Endothelial cell (in vitro differentiated cells): ENCODE data around the gene RAB31. TPM values are rescaled to one million over a fixed set of nuclear protein-coding genes. Genes with fewer than 3 reads are reported as not detected.
"Not testable (repeated sequence)": the region's sequence is repeated elsewhere in the genome, so short reads cannot be mapped to it uniquely, and the experiment has no call there.

Experiments used
- DNase-seq: peaks from one replicate; pipeline ENCODE4 v3.0.0; 2021; ENCODE audit warnings: low spot score
- H3K27ac Mint-ChIP-seq: one replicate; pipeline ENCODE4 v1.8.0; 2021; ENCODE audit warnings: mixed read lengths, inconsistent platforms; ENCODE audit not compliant: unreplicated experiment
- H3K27me3 Mint-ChIP-seq: one replicate; pipeline ENCODE4 v1.8.0; 2021; ENCODE audit warnings: mild to moderate bottlenecking, moderate library complexity, mixed read lengths, inconsistent platforms; ENCODE audit not compliant: unreplicated experiment
- H3K36me3 Mint-ChIP-seq: one replicate; pipeline ENCODE4 v1.8.0; 2021; ENCODE audit warnings: mild to moderate bottlenecking, low read depth, mixed read lengths, inconsistent platforms; ENCODE audit not compliant: unreplicated experiment
- H3K4me1 Mint-ChIP-seq: one replicate; pipeline ENCODE4 v1.8.0; 2021; ENCODE audit warnings: mild to moderate bottlenecking, mixed read lengths, inconsistent platforms; ENCODE audit not compliant: unreplicated experiment
- H3K4me3 Mint-ChIP-seq: one replicate; pipeline ENCODE4 v1.8.0; 2021; ENCODE audit warnings: mild to moderate bottlenecking, mixed read lengths, inconsistent platforms; ENCODE audit not compliant: unreplicated experiment
- H3K9me3 Mint-ChIP-seq: one replicate; pipeline ENCODE4 v1.8.0; 2021; ENCODE audit warnings: mixed read lengths, inconsistent platforms; ENCODE audit not compliant: unreplicated experiment
- total RNA-seq: library from RNA; stranded (reverse); fragmentation: NEBNext Ultra II Directional; extraction: Animal tissue kit (Norgen Biotek cat#: 25700); gene quantifications from one replicate; pipeline ENCODE4 v1.2.1, GENCODE V29; 2021; ENCODE audit not compliant: unreplicated experiment
- TF ChIP-seq, protein P1 (sequence below): fragments of 200-600 bp; sonication (generic); IDR thresholded peaks from one replicate; pipeline ENCODE4 v1.5.0; 2021; ENCODE audit warnings: antibody characterized with exemption; ENCODE audit not compliant: unreplicated experiment

The RAB31 gene
- total RNA-seq, 1 donor from 2014 or later: 88.8 TPM

DNA sequence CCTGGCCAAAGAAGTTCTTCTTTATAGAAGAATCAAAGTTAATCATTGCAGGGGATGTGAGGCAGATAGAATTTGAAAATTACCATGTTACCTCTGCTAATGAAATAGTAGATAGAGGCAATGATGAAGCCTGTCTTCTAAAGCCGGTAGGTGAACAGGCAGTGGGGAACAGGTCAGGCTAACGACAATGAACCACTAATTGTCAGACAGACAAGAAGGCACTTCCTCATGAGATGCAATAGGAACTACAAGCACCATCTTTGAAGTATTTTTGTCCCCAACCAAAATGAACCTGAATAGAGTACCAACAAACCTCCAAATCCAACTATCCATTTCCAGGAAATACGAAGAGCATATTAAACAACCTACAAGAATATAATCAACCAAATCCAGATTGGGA is 41.6 kb upstream of the RAB31 start:
- Mint-ChIP-seq H3K9me3 (no peaks in the 10 kb centered on the region), H3K36me3 (no peaks in the 10 kb centered on the region), H3K4me3 (no peak overlapping the region), H3K4me1 (no peaks in the 10 kb centered on the region), H3K27me3 (no peaks in the 10 kb centered on the region), H3K27ac (no peak overlapping the region)
- TF ChIP-seq, protein P1, sequence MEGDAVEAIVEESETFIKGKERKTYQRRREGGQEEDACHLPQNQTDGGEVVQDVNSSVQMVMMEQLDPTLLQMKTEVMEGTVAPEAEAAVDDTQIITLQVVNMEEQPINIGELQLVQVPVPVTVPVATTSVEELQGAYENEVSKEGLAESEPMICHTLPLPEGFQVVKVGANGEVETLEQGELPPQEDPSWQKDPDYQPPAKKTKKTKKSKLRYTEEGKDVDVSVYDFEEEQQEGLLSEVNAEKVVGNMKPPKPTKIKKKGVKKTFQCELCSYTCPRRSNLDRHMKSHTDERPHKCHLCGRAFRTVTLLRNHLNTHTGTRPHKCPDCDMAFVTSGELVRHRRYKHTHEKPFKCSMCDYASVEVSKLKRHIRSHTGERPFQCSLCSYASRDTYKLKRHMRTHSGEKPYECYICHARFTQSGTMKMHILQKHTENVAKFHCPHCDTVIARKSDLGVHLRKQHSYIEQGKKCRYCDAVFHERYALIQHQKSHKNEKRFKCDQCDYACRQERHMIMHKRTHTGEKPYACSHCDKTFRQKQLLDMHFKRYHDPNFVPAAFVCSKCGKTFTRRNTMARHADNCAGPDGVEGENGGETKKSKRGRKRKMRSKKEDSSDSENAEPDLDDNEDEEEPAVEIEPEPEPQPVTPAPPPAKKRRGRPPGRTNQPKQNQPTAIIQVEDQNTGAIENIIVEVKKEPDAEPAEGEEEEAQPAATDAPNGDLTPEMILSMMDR: no peak
- no peak for DNase-seq

DNA sequence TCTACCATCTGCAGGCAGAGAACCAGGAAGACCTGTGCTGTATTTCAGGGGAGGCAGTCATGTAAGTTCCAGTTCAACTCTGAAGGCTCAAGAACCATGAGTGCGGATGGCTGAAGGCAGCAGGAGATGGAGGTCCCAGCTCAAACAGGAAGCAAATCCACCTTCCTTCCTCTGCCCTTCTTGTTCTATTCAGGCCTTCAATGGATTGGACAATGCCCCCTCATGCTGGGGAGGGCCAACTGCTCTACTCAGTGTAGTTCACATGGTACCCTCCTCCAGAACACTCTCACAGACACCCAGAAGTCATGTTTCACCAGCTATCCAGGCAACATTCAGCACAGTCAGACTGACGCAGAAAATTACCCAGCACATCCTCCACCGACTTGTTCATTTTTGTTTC is 39.1 kb upstream of the RAB31 start:
- no peaks in the 10 kb centered on the region for H3K9me3 Mint-ChIP-seq
- H3K27ac Mint-ChIP-seq: no peak overlapping the region
- H3K4me1 Mint-ChIP-seq: peaks cover 3% of the 10 kb centered on the region
- H3K27me3 Mint-ChIP-seq: no peaks in the 10 kb centered on the region
- DNase-seq: no peak
- TF ChIP-seq, protein P1: no peak
- no peak overlapping the region for H3K4me3 Mint-ChIP-seq
- H3K36me3 Mint-ChIP-seq: no peaks in the 10 kb centered on the region

DNA sequence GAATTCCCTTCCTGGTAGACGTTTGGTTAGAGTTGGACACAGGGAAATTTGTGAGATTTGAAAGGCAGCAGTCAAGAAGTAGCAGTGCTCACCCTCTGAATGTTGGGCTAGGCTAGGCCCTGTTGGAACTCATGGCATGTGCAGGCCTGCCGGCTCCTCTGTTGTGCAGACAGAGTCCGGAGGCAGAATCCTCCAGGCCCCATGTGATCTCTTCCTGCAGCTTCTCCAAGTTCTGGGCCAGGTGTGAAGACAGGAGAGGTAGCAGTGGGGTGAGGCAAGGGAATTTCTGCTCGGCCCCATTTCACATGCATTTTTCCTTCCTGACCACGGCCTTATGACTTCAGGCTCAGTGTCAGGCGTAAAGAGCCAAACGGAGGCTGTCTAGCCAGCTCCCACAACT is 36.9 kb upstream of the RAB31 start:
- Mint-ChIP-seq H3K9me3 (no peaks in the 10 kb centered on the region), H3K4me1 (peaks cover 3% of the 10 kb centered on the region), H3K27ac (no peak overlapping the region), H3K27me3 (no peaks in the 10 kb centered on the region), H3K36me3 (no peaks in the 10 kb centered on the region), H3K4me3 (no peak overlapping the region)
- TF ChIP-seq, protein P1: no peak
- no peak for DNase-seq

DNA sequence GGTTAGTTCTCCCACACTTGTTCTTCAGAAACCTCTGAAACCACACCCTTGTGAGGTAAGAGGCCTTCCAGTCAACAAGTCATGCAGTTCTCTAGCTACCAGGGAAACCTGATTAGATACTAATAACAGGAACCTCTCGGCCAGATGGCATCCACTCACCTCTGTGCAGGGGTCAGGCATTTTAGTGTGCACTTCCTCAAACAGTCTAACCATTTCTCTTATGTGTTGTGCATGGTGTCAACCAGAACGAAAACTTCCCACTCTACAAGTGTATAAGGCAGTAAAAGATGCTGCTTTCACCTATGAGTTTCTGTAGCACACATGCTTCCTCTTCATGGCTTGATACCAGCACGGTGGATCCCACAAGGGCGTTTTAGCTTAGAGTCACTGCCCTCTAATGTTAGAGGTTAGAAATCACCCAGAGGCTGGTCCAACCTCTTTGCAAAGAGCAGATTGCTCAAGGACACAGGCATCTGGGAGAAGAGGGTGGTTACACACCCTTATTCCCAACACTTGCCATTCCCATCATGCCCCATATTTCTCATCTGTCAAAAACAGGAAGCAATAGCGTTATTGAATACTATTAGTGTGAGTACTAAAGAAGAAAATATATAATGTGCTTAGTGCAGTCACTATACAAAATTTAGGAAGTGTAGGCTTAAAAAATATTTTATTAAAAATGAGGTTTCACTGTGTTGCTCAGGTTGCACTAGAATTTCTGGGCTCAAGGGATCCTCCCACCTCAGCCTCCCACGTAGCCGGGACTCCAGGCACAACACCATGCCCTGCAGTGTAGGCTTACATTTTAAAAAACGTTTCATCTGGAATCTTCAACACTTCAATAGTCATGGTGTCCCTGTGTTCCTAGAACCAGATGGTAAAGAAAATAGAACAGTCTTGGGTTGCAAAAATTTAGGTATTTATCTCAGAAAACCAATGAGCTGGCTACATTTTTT is 34.5 kb upstream of the RAB31 start:
- no peak for DNase-seq
- Mint-ChIP-seq H3K36me3 (no peaks in the 10 kb centered on the region), H3K27ac (no peak overlapping the region), H3K4me3 (no peak overlapping the region), H3K9me3 (no peaks in the 10 kb centered on the region), H3K27me3 (no peaks in the 10 kb centered on the region), H3K4me1 (peaks cover 3% of the 10 kb centered on the region)
- TF ChIP-seq, protein P1: no peak

DNA sequence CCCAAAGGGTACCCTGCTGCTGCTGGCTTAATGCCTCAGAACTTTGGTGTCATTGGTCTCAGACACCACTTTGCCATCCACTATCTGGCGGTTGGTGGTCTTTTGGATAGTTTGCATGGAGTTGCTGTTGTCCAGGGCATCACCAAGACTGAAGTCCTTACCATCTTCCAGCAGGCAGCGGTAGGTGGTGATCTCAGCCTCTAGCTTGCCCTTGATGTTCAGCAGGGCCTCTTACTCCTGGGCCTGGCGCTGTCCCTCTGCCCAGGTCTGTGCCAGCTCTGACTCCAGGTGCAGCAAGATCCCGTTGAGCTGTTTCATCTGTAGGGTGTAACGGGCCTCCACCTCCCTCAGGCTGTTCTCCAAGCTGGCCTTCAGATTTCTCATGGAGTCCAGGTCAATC is 29.9 kb upstream of the RAB31 start:
- not testable (repeated sequence) for H3K36me3 Mint-ChIP-seq, H3K4me3 Mint-ChIP-seq, H3K9me3 Mint-ChIP-seq, H3K4me1 Mint-ChIP-seq, H3K27me3 Mint-ChIP-seq, DNase-seq, H3K27ac Mint-ChIP-seq
